ENCODE data around the gene PI4KB. TPM values are rescaled to one million over a fixed set of nuclear protein-coding genes. Genes with fewer than 3 reads are reported as not detected.
"Not testable (repeated sequence)": the region's sequence is repeated elsewhere in the genome, so short reads cannot be mapped to it uniquely, and the experiment has no call there.

PI4KB gene
- 47.7 TPM for total RNA-seq
- long read RNA-seq, transcript PI4KB-203 (11 exons, 3,934 nt) = major isoform, 8 of 105 reads
- long read RNA-seq, partial matches to known transcripts = 70 of 105 reads
- long read RNA-seq, other reads (novel, unspliced or antisense) = 19 of 105 reads

DNA sequence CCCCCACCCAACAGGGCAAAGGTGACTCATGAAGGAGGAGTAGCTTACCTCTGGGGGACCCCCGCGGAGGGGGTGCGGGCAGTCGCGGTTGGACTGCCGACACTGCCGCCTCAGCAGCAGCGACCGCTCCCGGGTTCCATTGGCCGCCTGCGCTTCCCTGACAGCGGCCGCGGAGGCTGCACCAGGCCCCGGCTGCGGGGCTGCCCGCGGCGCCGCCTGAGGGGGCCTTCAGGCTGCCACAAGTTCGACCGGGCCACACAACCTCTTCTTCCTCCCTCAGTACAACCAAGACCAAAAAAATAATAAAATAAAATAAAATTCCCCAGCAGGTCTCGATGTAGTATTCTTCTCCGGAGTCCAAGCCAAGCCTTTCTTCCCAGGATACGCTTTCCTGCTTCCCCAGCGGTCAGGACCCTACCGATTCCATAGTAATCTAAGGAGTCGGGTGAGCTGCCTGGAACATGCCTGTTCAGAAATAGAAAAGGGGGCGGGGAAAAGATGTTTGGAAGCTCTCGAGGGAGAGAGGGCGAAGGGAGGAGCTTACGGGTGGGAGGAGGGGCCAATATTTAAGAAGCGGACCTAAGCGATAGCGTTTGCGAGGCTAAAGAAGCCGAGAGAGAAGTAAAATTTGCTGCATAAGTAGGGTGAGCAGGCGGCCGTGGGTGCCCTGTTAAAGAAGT is at the start of gene PI4KB:
PI4KB (minus strand) TSS at position 194 of the 680 bp plus-strand sequence. CDS start 10,935 bp downstream, outside the sequence.
- intact Hi-C loops (cut with DNase I) = loop anchor here (1.0 to 10.0 kb wide), 5 partner anchors 17 to 287 kb away; partner anchors contain the start of genes LYSMD1, PIP5K1A, SCNM1 and SNX27
- DNase-seq (ENCODE audit: low spot score) = peak; percentile 93

DNA sequence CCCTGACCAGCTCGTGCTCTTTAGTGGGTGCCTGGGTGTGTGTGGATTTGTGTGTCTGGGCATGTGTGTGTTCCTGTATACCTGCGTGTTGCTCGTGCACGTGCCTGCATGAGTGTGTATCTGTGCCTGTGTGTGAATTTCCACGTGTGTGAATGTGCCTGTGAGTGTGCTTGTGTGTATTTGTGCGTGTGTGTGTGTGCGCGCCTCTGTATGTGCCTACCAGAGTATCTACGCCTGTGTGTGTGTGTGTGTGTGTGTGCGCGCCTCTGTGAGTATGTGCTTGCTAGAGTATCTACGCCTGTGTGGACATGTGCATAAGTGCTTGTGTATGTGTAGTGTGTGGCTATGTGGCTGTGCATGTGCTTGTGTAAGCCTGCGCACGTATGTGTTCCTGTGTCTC is 46.0 kb upstream of the PI4KB start:
- intact Hi-C loops (cut with DNase I) = no loop called here
- no peak for DNase-seq (ENCODE audit: low spot score)

DNA sequence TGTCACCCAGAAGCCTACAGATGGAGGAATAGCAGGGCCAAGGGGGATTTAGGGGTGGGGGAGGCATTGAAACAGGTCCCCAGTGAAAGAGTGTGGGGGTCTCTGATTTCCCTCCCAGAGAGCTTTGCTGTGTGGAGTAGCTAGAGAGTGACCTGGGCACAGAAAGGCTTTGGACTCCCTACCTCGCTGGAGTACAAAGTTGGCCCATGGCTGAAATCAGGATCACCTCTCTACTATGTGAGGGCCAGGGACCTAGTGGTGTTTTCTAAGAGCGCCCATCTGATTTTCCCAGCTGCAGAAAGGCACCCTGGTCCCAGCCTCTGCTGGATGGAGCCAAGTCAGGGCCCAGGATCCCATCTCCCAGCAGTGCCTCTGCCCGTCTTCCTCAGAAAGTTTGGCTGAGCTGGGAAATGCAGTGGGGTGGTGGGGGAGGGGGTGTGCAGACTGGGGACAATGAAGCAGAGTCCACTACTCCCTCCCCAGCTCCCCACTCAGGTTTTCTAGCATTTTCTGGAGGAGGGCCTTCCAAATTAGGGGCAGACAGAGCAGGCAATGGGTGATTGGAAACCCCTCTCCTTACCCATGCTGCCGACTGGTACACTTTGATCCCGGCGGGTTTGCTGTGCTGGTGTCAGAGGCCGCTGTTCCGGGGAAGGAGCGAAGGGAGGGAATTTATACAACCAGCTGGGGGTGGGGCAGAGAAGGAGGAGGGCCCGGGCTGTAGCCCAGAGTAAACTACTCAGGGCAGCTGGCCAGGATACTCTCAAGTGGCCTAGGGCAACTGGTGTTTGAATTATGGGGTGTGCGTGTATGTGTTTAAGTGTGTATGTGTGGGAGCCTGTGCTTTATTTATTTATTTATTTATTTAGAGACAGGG is 45.1 kb upstream of the PI4KB start, which contains the start of gene SELENBP1:
SELENBP1 (minus strand) TSS at position 648 of the 877 bp plus-strand sequence; CDS start at position 584, 64 bp downstream.
- intact Hi-C loops (cut with DNase I) = no loop called here
- peak; percentile 86 for DNase-seq (ENCODE audit: low spot score)

DNA sequence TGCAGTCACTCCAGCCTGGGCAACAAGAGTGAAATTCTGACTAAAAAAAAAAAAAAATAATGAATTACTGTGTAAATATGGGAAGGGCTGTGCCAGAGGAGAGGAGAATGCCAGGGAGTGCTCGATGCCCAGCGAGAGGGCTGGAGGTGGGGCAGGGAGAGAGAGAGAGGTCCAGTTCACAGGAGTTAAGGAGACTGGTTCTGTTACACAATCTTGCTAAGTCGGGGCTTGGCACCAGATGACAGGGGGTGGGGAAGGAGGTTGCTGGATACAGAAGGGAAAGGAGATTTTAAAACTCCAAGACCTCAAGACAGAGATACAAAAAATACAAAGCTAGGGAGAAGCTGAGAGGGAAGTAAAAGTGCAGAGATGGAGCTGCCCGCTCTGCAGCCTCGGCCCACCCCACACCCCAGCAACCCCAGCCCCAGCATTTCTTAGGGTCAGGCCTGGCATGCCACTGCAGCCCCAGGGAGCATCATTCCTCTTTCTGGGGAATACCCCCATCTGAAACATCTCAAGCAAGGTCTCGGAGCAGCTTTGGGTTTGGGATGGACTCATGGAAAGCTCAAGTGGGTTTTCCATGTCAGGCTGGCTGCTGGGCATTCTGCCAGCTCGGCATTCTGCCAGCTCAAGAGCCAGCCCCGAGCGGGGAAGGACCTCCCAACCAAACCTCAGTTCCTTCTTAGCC is 44.3 kb upstream of the PI4KB start:
- peak; percentile 78 for DNase-seq (ENCODE audit: low spot score)
- intact Hi-C loops (cut with DNase I) = no loop called here

DNA sequence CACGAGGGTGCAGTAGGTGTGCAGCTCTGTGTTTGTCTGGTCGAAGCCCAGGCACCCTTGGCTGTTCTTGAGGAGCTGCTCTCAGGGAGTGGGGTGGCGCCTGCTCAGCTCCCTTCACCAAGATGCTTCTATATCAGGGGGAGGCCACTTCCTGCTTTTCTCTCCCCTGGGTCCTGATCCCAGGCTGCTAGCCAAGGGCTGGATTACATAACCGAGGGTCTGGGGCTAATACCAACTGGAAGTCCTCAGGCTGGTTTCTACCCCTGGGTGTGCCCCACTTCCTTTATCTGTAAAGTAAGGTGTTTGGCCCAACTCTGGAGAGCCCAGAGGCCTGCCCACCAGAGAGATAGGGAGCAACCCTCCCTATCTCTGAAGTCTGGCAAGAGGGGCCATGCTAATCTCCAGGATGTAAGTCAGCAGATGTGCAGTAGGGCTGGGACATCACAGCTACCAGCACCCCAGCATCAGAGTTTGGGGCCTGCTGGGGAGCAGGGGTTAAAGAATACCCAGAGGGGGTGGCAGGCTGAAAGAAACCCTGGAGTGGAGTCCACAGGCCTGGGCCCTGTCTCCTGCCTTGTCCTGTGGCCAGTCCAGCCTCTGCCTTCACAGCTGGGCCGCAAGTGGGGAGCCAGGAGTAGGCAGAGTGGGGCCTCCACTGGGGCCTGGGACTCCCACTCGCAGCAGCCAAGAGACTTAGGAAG is 43.1 kb upstream of the PI4KB start:
- no peak for DNase-seq (ENCODE audit: low spot score)
- intact Hi-C loops (cut with DNase I) = no loop called here

DNA sequence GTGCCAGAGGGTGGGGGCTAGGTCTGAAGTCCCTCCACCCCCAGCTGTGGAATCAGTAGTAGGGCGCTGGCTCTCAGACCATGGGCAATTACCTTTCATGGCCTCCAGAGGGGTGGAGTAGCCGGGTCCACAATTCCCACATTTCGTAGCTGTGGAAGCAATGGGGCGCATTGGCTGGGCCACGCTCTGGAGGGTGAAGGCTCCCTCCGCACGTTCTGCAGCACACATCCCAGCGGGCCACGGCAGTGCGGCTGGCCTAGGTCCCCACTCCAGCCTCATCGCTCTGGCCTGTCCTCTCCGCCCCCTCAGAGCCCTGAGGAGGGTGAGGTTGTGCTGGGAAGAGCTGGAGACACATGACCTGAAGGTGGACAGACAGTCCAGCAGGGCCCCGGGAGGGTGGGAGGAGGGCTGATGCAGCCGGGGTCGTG is 42.4 kb upstream of the PI4KB start:
- intact Hi-C loops (cut with DNase I) = no loop called here
- no peak for DNase-seq (ENCODE audit: low spot score)

DNA sequence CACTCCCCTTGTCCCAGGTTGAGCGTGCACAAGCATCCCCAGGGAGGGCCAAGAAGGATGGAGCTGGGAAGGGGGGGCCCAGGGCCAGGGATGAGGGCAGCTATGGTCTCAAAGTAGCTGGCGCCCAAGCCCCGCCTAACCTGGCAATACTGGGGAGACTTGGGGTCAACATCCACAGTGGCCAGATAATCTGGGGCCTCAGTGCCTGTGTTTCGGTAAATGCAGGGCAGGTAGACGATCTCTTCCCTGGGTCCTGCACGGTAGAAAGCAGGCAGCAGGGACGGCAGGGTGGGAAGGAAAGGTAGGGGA is 42.0 kb upstream of the PI4KB start:
- no peak for DNase-seq (ENCODE audit: low spot score)
- intact Hi-C loops (cut with DNase I) = no loop called here

DNA sequence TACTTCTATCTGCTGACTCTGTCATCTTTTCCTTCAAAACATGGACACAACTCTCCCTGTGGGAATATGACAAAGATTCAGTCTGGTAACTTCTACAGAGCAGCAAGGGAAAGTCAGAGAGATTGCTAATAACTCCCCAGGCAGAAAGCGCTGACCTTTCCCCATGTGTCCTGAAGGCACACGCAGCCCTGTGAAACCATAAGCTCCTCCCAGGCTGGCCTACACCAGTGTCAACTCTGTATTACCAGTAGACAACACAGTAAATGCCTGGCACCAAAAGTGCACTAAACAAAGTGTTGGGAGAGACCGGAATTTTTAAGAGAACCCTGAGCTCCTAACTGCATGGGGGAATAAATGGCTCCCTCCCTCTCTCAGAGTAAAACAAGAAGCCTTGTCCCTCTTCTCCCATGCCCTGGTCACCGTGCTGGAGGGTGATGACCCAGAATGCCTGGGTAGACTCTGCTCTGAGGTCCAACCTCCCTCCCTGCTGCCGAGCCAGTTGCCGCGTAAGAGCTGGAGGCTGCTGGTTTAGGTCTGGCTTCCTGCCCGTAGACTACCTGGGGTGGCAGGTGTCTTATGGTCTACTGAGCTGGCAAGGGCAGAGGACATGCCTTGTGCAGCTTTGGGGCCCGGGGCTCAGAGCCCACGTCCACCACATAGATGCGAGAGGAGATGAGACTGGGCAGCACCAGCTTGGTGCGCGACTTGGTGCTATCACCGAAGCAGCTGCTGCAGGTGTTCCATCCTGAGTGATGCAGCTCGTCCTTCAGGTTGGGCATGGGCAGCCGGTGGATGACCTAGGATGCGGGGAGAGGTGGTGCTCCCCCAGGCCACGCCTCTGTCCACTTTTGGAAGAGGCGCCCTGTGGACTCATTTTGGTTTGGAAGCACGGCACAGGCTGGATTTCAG is 41.4 kb upstream of the PI4KB start:
- intact Hi-C loops (cut with DNase I) = no loop called here
- DNase-seq (ENCODE audit: low spot score) = no peak

DNA sequence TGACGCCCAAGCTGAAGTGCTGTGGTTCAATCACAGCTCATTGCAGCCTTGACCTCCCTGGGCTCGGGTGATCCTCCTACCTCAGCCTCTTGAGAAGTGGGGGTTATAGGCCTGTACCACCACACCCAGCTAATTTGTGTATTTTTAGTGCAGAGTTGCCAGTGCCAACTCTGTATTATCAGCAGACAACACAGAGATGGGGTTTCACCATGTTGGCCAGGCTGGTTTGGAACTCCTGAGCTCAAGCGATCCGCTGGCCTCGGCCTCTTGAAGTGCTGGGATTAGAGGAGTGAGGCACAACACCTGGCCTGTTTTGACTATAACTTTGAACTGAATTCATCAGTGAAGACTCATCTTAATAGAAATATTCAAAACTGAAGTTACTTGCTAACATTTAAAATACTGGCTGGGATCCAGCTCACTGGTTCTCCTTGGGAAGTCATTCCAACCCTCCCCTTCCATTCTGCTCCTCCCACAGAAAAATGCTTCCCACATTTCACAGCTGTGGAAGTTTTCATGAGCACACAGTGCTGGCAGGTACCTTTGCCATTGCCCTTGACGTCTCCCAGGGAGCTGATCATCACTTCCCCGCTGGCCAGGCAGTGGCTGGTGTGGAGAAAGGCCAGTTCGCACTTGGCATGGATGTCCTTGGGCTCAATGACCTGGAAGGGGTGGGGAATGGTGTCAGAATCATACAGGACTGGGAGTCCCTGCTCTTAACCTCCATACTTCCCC is 40.6 kb upstream of the PI4KB start:
- DNase-seq (ENCODE audit: low spot score) = no peak
- intact Hi-C loops (cut with DNase I) = no loop called here

DNA sequence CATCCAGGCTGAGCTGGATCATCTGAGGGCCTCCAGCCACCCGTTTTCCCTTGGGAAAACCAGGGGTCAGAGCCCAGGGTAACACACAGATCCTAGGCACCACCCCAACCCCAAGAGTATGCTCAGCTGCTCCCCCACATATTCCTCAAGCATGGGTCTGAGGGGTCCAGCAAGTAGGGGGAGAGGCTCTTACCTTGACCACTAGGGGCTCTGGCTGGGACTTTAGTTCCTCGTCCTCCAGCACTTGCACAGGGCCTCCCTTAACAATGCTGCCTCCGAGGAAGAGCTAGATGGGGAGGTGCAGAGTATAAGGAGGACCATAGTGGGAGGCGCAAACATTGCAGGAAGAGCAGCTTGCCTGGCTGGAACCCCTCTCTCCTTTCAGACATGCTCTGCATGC is 37.8 kb upstream of the PI4KB start:
- intact Hi-C loops (cut with DNase I) = no loop called here
- DNase-seq (ENCODE audit: low spot score) = no peak

DNA sequence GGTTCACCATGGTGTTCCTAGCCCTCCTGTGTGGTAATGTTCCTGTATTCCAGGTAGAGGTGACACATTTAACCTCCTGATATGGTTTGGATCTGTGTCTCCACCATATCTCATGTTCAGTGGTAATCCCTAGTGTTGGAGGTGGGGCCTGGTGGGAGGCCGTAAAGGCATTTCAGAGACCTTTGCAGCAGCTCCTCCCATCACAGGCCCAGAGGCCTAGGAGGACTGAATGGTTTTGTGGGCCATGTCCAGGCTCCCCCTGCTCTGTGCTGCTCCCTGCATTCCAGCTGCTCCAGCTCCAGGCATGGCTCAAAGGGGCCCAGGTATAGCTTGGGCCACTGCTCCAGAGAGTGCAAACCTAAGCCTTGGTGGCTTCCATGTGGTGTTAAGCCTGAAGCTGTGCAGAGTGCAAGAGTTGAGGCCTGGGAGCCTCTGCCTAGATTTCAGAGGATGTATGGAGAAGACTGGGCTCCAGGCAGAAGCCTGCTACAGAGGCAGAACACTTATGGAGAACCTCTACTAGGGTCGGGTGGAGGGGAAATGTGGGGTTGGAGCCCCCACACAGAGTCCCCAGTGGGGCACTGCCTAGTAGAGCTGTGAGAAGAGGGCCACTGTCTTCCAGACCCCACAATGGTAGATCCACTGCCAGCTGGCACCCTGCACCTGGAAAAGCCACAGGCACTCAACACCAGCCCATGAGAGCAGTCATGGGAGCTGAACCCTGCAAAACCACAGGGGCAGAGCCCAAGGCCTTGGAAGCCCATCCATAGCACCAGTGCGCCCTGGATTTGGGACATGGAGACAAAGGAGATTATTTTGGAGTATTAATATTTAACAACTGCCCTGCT is 35.3 kb upstream of the PI4KB start:
- intact Hi-C loops (cut with DNase I) = no loop called here
- DNase-seq (ENCODE audit: low spot score) = no peak

DNA sequence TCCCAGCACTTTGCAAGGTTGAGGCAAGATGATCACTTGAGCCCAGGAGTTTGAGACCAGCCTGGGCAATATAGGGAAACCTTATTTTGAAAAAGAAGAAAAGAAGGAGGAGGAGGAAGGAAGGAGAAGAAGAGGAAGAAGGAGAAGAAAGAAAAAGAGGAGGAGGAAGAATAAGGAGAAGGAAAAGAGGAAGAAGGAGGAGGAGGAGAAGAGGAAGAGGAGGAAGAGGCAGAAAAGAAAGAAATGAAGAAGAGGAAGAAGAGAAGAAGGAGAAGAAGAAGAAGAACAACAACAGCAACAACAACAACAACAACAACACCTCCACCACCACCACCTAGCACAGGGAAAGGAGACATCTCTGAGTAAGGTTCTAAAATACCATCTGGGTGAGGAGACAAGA is 34.7 kb upstream of the PI4KB start:
- intact Hi-C loops (cut with DNase I) = no loop called here
- DNase-seq (ENCODE audit: low spot score) = no peak

DNA sequence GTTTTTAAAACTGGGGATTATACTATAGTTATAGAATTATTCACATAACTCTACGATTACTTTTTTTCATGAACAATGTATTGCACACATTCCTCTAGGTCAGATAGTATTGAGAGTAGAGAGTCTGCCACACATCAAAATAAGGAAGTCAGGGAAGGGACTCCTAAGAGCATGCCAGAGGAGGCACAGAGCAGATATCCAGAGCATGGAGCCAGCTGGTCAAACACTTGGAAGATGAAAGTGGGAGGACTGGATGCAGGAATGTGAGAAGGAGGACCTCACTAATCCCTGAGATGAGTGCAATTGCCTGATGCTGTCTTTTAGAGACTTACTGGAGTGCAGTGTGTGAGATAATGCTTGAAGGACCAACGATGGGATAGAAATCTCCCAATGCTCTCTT is 29.5 kb upstream of the PI4KB start:
- DNase-seq (ENCODE audit: low spot score) = no peak
- intact Hi-C loops (cut with DNase I) = no loop called here

DNA sequence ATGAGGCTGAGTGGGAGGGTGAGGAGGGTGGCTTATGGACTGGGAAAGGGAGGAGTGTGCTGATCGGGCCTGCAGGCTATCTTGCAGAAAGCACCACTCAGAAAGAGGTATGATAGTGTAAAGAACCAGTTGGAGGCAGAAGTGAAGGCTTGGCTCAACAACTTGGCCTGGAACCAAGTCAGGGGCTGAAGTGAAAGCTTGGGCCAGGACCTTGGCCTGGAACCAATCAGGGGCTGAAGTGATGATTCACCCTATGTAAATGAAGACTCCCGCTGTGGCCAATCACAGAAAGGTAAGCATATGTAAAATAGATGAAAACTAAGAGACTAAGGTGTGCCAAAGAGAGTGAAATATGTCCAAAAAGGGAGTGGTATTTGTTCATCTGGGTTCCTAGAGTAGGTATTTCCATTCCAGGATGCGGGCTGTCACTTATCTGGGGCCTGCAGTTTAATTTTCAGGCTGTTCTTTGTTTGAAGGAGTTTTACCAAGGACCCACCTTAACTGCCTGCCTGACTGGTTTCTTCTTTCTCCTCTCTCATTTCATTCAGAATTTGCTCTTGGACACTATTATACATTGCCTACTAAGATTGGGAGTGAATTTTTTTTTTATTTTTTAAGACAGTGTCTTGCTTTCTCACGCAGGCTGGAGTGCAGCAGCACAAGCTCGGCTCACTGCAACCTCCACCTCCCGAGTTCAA is 25.0 kb upstream of the PI4KB start:
- DNase-seq (ENCODE audit: low spot score) = no peak

DNA sequence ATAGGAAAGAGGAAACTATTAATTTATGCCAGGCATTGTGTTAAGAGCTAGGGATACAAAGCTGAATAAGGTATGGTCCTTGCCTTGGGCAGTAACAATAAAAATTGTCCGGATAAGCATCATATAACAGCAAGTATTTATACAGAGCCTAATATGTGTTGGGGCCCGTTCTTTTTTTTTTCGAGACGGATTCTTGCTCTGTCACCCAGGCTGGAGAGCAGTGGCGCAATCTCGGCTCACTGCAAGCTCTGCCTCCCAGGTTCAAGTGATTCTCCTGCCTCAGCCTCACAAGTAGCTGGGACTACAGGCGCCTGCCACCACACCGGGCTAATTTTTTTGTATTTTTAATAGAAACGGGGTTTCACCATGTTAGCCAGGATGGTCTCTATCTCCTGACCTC is 23.1 kb upstream of the PI4KB start:
- intact Hi-C loops (cut with DNase I); DNase-seq (ENCODE audit: low spot score): not testable (repeated sequence)

More for the DNA sequence above, 25.0 kb upstream of the PI4KB start:
- intact Hi-C loops (cut with DNase I) = no loop called here

DNA sequence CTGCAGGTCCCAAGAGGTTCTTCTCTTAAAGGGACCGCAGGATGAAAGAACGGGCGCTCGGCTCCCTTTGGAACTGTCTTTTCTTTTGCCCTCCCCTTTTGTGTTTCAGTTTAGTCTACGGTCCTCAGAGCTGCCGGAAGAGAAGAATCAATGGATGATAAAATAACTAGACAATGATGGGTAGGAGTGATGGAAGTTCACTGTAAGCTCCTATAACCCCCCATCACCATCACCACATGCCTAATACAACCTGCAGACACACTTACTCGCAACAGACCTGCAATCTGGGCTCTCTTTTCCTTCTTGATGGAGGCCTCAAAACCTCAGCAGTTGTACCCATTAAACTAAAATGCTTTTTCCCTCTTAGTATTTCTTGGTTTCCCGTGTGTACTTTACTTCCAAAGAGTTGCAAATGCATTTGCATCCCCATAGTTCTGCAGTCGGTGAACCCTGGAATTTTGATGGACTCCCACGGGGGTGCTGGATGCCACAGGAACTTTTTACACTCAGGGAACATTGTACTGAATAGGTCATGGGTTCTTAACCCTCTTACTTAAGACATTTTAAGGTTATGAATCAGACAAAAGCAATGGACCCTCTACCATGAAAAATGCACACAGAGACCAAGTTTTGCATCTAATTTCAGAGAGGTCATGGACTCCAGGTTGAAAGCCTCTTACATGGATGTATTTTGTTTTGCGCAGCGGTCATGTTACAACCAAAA is 20.5 kb upstream of the PI4KB start:
- intact Hi-C loops (cut with DNase I) = loop anchor here (2.0 kb wide), 1 partner anchor 51 kb away; the partner anchor contains the start of gene PSMB4
- DNase-seq (ENCODE audit: low spot score) = no peak
